Measurements from ENCODE around the gene PRDX5. TPM values are rescaled to one million over a fixed set of nuclear protein-coding genes. Genes with fewer than 3 reads are reported as not detected.
A peak's percentile ranks its signal among the peaks of the same experiment; 100 is the strongest.

Gene PRDX5
- total RNA-seq, 2 experiments from 2014 or later: 103 to 105 TPM

GRCh38 chr11:64283092-64283491, 34.8 kb upstream of the PRDX5 start:
- no peak for ATAC-seq
- intact Hi-C loops (cut with micrococcal nuclease): no loop called here
- no peak overlapping the region for H3K27ac Mint-ChIP-seq
- DNase-seq: no peak
- no peaks in the 10 kb centered on the region for H3K27me3 Mint-ChIP-seq
- CTCF ChIA-PET: interaction anchor here (1.0 to 8.1 kb wide), 5 partner anchors 11 to 35 kb away, joined by 3 to 77 read pairs (median 3); partner anchors contain the start of genes CATSPERZ, ESRRA, PRDX5 and TRMT112
- H3K4me1 Mint-ChIP-seq (ENCODE audit: low read depth): peaks cover 15% of the 10 kb centered on the region
- H3K4me3 Mint-ChIP-seq: peak overlapping the region; percentile 27
- H3K36me3 Mint-ChIP-seq (ENCODE audit: low read depth): peaks cover 6% of the 10 kb centered on the region
- H3K9me3 Mint-ChIP-seq: no peaks in the 10 kb centered on the region
- no peak for TF ChIP-seq CTCF (IDR thresholded peaks at IDR 0.05)
- POLR2A ChIA-PET: interaction anchor here (0.9 to 4.7 kb wide), 6 partner anchors 8 to 76 kb away, joined by 3 to 47 read pairs (median 4); partner anchors contain the start of genes CATSPERZ and FERMT3

- ChIA-PET CTCF (interaction anchor here (0.7 to 8.1 kb wide), 9 partner anchors 12 to 80 kb away, joined by 3 to 77 read pairs (median 4); partner anchors contain the start of genes CATSPERZ, ESRRA, PRDX5 and TRMT112), POLR2A (interaction anchor here (0.9 to 4.7 kb wide), 15 partner anchors 8 to 98 kb away, joined by 3 to 47 read pairs (median 4); partner anchors contain the start of genes CATSPERZ, ESRRA, NUDT22 and PRDX5)
- Mint-ChIP-seq H3K36me3 (ENCODE audit: low read depth) (peaks cover 6% of the 10 kb centered on the region), H3K4me1 (ENCODE audit: low read depth) (peaks cover 15% of the 10 kb centered on the region), H3K27ac (peak within 1 kb of the TSS; percentile 88), H3K9me3 (no peaks in the 10 kb centered on the region), H3K4me3 (peak within 1 kb of the TSS; percentile 80), H3K27me3 (no peaks in the 10 kb centered on the region)
- TF ChIP-seq CTCF (IDR thresholded peaks at IDR 0.05): no peak
- ATAC-seq (peak; percentile 87), DNase-seq (peak; percentile 95)
- intact Hi-C loops (cut with micrococcal nuclease): no loop called here
Measured at GRCh38 chr11:64284048-64284961, 33.6 kb upstream of the PRDX5 start, which contains the start of gene BAD. TSS of gene BAD (minus strand) at chr11:64284665. CDS start at chr11:64284368, 297 bp downstream.

GRCh38 chr11:64284962-64285884, 32.7 kb upstream of the PRDX5 start, which contains the start of gene GPR137:
TSS of gene GPR137 (plus strand) at chr11:64285848. CDS start at chr11:64286525, 677 bp downstream.
- TF ChIP-seq CTCF (IDR thresholded peaks at IDR 0.05): no peak
- Mint-ChIP-seq H3K4me3 (peak within 1 kb of the TSS; percentile 80), H3K27ac (peak within 1 kb of the TSS; percentile 88), H3K27me3 (no peaks in the 10 kb centered on the region), H3K4me1 (ENCODE audit: low read depth) (peaks cover 15% of the 10 kb centered on the region), H3K36me3 (ENCODE audit: low read depth) (peaks cover 6% of the 10 kb centered on the region), H3K9me3 (no peaks in the 10 kb centered on the region)
- peak; percentile 65 for ATAC-seq
- intact Hi-C loops (cut with micrococcal nuclease): no loop called here
- peak; percentile 89 for DNase-seq
- CTCF ChIA-PET: interaction anchor here (0.8 to 8.1 kb wide), 6 partner anchors 13 to 81 kb away, joined by 3 to 77 read pairs (median 4); partner anchors contain the start of genes CATSPERZ, ESRRA, PRDX5 and TRMT112
- POLR2A ChIA-PET: interaction anchor here (1.0 to 4.7 kb wide), 11 partner anchors 9 to 99 kb away, joined by 3 to 47 read pairs (median 4); partner anchors contain the start of genes ESRRA, NUDT22, PRDX5 and STIP1

- intact Hi-C loops (cut with micrococcal nuclease): no loop called here
- H3K27ac Mint-ChIP-seq: peak overlapping the region; percentile 55
- H3K4me3 Mint-ChIP-seq: peak overlapping the region; percentile 80
- ATAC-seq: no peak
- H3K36me3 Mint-ChIP-seq (ENCODE audit: low read depth): peaks cover 6% of the 10 kb centered on the region
- peak; percentile 17 for TF ChIP-seq CTCF (IDR thresholded peaks at IDR 0.05)
- POLR2A ChIA-PET: interaction anchor here (1.7 to 4.7 kb wide), 3 partner anchors 9 to 19 kb away, joined by 6 to 47 read pairs (median 6); partner anchors contain the start of gene ESRRA
- peaks cover 9% of the 10 kb centered on the region for H3K27me3 Mint-ChIP-seq
- H3K4me1 Mint-ChIP-seq (ENCODE audit: low read depth): peaks cover 18% of the 10 kb centered on the region
- no peaks in the 10 kb centered on the region for H3K9me3 Mint-ChIP-seq
- CTCF ChIA-PET: interaction anchor here (1.7 to 8.1 kb wide), 2 partner anchors 14 to 17 kb away, joined by 5 to 77 read pairs; partner anchors contain the start of genes CATSPERZ and ESRRA
- DNase-seq: peak; percentile 49
Measured at GRCh38 chr11:64285885-64286800, 31.8 kb upstream of the PRDX5 start.
